ENCODE measurements around the gene TTC7B.
A peak's percentile ranks its signal among the peaks of the same experiment; 100 is the strongest.

The TTC7B gene

GRCh38 chr14:90666571-90666970 is 149.7 kb downstream of the TTC7B start:
- DNase-seq, result no peak

- DNase-seq, result no peak
Observed at GRCh38 chr14:90665321-90666000, 150.8 kb downstream of the TTC7B start.

GRCh38 chr14:90664911-90665310 is 151.3 kb downstream of the TTC7B start:
- no peak for DNase-seq

DNA sequence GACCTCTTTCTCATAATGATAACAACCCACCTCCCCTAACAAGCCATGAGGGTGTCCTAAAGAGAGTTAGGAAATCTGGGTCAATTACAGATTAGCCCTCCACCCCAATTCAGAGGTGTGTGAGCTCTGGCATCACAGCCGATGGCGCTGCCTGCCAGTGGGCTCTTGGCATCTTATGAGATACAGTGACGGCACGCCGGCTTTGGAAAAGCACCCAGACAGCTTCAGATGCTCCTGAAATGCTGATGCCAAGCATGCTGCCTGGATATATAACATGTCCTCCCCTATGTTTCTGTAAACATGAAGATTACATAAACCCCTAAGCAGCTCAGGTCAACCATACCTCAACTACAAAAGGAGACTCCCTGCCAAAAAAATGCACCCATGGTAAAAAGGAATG is 152.6 kb downstream of the TTC7B start:
- DNase-seq, result no peak

GRCh38 chr14:90663140-90663539 is 153.1 kb downstream of the TTC7B start:
- DNase-seq, result no peak

DNA sequence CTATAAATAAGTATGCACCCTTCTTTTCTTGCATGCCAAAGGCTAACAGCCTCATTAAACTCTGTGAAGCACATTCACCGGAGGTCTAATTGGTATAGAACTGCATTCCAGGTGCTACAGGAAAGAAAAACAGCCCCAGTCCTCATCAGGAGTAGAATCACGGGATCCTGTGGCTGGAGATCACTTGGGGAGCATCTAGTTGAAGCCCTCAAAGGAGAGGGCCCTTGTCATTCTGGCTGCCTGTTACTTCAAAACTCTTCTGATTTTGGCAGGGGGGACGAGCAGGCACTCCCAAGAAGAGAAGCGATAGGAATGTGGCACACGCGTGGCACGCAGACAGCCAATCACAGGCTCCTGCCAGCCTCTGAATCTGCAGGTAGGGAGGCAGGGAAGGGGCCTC is 154.4 kb downstream of the TTC7B start:
- DNase-seq, result no peak

- no peak for DNase-seq
Observed at GRCh38 chr14:90660865-90661570, 155.2 kb downstream of the TTC7B start.

DNA sequence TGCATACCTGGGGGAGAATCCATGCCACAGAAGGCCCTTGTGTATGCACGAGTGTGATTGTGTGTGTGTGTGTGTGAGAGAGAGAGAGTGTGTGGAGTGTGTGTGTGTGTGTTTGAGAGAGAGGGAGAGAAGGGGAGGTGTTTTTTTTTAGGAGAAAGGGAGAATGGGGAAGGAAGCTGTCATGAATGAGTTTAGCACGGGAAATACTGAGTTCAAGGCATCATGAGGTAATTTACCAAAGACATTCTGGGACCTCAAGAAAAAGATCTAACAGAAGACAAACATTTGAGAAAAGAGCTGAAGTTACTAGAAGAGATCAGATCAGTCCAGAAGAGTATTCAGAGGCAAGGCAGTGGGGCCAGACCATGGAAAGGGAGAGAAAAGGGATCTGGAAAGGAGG is 157.1 kb downstream of the TTC7B start:
- peak; percentile 10 for DNase-seq

GRCh38 chr14:90658541-90658967 is 157.7 kb downstream of the TTC7B start:
- peak; percentile 94 for DNase-seq

DNA sequence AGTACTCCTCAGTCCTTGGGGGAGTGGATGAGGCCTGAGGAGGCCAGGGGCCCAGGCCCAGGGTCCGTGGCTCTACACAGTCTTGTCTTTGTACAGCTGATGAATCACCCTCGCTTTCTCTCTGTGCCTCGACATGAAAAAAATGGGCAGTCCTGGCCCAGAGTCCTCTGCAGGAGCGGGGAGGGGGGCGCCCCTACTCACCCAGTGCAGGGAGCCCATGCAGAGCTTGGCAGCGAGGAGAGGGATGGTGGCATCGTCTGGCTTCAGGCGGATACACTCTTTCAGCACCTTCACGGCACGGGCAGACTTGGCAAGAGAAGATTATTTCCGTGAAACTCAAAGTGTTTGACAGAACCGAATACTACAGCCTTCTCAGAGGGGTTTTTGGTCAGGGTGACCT is 159.3 kb downstream of the TTC7B start:
- DNase-seq, result no peak

DNA sequence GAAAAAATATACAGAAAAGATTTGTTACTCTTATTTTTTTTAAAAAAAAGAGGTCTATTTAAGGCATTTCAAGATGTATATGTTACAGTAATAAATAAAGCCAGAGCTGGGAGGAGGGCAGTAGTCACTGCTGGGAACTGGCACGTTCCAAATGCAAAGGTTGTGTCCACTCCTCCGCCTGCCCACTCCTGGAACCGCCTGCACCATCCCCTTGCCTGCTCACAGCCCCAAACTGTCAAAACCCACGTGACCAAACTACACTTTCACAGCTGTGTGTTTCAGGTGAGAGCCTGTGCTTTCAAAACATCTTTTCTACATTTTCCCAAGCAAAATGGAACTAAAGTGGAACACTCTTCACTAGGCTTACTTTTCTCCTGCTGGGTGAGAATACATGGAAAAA is 160.4 kb downstream of the TTC7B start:
- DNase-seq, result no peak

DNA sequence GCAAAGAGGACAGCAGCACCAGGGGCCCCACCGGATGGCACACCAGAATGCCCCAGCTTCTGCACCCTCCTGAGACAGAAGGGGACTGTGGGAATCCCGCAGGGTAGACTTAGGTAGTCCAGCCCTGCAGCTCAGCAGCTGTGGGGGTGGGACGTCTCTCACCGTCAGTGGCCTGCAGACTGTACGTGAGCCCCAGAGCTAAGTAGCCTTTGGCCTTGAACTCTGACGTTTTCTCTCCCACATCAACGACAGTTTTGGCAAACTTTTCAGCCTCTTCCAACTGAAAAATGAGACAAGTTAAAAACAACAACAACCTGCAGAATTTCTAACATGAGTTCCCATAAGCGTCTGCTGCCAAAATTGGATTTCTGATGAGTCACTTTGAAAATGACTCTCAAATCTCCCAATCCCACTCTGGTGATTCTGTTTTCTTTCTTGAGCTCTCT is 161.4 kb downstream of the TTC7B start:
- DNase-seq, result no peak

GRCh38 chr14:90652626-90653025 is 163.6 kb downstream of the TTC7B start:
- no peak for DNase-seq

DNA sequence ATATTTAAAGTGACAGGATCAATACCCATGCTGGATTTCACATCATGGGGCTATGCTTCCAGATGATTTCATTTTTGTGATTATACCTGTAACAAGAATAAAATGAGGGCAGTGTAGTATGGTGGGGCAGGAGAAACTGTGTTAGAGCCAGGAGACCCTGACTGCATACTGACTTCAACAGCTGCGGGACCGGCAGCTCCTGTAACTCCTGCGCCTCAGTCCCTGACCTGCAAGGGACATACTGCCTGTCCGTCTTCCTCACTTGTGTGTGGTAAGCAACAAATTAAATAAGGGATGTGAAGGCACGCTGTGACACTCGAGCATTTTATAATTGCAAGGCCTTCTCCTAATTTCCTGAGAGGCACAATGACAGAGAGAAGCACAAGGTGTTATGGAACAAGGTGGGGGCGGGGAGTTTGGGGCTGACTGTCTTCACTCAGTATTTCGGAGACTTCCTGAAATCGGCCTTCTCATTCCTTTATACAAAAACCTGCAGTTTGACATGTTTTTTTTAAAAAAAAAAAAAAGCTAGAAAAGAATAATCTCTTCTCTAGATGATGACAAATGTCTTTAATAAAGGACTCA is 164.2 kb downstream of the TTC7B start:
- DNase-seq, result no peak

DNA sequence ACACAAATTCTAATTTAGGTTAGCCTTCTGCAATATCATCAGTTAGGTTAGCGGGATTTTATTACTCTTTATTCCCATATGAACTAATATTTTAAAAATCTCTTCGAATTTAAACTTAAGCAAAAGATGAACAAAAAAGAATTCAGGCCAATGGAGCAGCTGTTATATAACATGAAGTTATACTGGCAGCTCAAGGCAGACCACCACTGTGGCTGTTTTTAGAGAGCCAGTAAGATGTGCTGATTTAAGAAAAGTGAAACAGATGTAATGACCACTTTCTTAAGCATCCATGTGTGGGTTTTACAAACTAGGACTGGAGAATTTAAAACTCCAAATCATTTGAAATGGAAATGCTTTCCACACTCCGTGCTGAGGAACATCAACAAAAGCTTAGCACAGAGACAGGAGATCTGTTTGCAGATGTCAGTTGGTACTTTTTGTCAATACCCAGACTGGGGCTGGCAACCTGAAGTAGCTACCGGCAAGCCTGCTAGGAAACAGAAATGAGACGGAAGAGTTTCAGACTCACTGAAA is 164.9 kb downstream of the TTC7B start:
- DNase-seq, result no peak

DNA sequence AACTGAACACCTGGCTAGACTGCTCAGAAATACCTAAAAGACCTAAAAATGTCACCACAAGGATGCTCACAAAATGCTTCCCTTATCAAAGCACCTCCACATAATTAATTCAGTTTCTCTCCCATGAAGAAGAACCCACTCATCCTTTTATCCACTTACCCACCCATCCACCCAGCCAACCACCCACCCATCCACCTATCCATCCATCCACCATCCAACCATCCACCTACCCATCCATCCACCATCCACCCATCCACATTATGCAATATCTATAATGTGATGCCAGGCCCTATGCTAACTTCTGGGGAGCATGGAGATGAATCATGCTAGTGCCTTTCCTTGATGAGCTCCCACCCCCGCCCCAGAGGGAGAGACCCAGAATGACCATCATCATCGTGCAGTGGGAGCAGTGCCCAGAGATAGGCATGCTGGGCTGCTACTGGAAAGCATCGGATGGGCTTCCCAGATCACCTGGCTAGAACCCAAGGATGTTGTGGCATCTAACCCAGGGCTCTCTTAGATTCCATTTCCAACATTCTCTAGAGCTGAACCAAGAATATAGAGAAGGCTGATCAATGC is 166.6 kb downstream of the TTC7B start:
- DNase-seq, result no peak

GRCh38 chr14:90649083-90649482 is 167.1 kb downstream of the TTC7B start:
- DNase-seq, result no peak

GRCh38 chr14:90648421-90648820 is 167.8 kb downstream of the TTC7B start:
- DNase-seq, result no peak

DNA sequence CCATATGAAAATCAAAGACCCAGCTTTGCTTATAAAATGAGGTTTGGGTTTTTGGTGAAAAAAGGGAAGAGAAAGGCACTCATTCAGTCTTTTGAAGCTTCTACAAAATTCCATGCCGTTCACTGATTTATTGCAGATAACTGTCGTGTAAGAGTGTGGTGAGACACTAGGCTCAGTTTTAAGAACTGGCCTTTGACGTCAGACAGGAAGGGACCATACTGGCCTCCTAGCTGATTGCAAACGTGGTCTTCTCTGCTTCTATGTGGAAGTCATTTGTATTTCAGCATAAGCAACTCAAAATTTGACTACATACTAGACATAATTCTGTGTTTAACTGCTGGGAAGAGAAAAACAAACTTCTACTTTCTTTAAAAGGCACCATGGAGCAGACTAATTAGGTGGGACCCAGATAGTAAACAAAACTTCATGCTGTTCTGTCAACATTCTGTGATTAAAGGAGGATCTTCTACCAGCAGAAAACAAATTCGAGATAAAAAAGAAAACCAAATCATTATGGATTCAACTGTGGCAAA is 168.7 kb downstream of the TTC7B start:
- DNase-seq, result peak; percentile 51

- DNase-seq, result no peak
Observed at GRCh38 chr14:90645842-90646443, 170.3 kb downstream of the TTC7B start.

DNA sequence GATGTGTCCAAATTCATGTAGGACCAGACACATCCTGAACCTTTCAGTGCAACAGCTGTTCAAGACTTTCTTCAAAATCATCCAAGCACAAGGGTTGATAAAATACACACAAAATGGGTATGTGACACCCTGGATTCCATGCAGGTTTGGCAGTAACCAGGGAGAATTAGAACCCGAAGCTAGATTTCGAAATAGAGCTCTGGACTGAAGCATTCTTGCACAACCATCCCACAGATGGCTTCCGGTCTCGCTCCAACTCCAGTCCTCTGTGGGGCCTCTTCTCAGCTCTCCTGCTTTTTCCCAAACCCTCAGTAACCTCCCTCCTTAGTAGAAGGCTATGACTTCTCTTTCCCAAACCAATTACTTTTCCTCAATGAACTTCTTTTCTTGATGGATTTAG is 171.3 kb downstream of the TTC7B start:
- DNase-seq, result peak; percentile 59

DNA sequence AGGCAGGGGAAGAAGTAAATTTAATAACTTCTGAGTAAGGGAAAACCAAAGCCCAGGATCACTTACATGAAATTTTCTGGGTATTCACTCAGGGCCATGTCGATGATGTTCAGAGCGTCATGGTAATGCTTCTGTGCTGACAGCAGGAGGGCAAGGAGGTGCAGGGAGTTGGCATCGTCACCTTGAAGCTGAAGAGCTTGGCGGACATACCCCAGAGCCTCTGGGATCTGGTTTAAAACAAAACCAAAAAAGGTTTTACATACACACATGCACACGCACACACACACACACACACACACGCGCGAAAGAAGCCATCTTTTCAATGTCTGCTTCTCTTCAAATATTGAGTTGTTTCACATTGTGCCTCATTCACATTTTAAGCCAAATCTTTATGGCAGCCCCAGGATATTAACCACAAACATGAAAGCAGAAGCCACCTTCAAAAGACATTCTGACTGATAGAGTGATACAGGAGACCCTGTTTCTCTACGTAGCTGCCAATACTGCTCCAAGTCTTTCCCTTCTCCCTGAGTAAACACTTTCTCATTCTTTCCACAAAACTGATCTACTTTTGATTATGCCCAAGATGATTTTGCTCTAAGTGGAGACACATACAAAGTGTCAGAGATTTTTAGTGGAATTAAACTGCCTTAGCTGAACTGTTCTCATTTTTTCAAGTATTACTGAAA is 172.1 kb downstream of the TTC7B start:
- DNase-seq, result no peak
